ENCODE measurements around the gene SLC31A1.
"Not testable (repeated sequence)": the region's sequence is repeated elsewhere in the genome, so short reads cannot be mapped to it uniquely, and the experiment has no call there.

Gene SLC31A1

GRCh38 chr9:113267911-113268566, 46.7 kb downstream of the SLC31A1 start:
- DNase-seq: no peak

GRCh38 chr9:113269355-113269754, 48.0 kb downstream of the SLC31A1 start:
- no peak for DNase-seq

DNA sequence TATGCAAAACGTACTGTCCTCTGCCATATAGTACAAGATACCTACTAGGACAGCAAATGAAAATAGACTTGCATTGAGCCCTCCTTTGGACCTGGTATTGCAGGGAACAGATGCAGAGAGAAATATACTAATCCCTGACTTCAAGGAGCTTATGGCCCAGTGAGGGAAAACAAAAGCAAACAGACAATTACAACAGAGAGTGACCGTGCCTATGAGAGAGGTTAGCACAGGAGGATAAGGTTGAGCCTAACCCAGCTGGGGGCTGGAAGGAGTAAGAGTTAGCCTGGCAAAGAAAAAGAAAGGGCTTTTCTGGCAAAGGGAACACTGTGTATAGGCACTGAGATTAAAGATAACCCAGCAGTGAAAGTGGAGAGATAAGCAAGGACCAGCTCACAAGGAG, 48.5 kb downstream of the SLC31A1 start:
- DNase-seq: no peak

GRCh38 chr9:113274474-113275156, 53.3 kb downstream of the SLC31A1 start:
- DNase-seq: peak; percentile 58 to 64

DNA sequence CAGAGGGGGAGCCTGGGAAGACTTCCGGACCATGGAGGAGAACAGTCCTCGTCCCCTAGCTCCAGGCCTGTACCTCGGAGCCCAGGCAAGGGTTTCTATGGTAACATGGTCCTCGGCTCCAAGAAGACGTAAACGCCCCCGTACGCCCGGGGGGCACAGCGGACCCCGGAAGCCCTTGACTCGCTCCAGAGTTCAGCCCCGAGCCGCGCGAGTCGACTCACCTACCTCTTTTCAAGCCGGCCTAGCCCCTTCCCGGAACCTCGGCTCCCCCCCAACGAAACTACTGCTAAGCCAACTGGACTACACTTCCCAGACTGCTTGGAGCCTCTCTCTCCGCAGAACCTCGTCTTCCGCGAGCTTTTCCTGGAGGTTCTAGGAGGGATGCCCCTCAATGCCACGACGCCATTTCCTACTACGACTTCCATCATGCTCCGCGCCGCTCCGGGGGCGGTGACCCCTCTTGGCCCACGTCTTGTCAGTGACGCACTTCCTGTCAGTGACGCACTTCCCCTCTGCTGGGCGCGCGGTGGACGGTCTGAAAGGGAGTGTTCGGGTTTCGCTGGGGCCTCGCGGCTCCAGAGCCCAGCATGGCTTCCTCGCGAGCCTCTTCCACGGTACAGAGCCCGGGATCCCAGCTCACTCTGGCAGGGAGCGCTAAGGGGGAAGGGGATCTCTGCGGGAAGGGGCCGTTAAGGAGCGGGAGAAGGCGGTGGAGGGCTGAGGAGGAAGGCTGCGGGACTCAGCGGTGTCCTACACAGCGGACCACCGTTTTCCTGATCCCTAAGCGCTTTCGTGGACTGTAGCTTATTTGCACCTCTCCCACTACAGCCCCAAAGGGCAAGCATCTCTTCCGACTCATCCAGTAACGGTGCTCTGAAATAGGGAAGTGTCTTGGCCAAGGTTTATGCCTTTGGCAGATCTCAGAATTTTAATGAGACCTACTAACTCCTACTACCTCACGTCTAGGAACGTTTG, 54.1 kb downstream of the SLC31A1 start, which contains the start of the genes CDC26 and PRPF4:
Gene CDC26, minus strand, starts transcription at position 416 of the 975 bp plus-strand sequence. CDS start 3,065 bp downstream, outside the sequence.
Gene PRPF4, plus strand, starts transcription at position 502 of the 975 bp plus-strand sequence. Its CDS starts 86 bp downstream, at position 588.
- DNase-seq: peak; percentile 98 to 99

DNA sequence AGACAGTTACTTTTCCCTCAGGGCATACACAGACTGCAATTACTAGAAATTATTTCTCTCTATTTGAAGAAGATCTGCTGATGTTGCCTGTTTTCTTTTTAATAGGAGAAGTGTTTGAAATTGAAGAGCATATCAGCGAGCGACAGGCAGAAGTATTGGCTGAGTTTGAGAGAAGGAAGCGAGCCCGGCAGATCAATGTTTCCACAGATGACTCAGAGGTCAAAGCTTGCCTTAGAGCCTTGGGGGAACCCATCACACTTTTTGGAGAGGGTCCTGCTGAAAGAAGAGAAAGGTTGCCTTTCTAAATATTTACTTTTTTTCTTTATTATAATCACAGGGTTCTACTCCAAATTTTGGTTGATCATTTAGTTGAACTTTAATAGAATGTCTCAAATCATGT, 57.5 kb downstream of the SLC31A1 start:
- DNase-seq: no peak

- DNase-seq: no peak
Observed at GRCh38 chr9:113281356-113281755, 60.0 kb downstream of the SLC31A1 start.

- DNase-seq: no peak
Observed at GRCh38 chr9:113289091-113289490, 67.7 kb downstream of the SLC31A1 start.

- DNase-seq: no peak
Observed at GRCh38 chr9:113290052-113290607, 68.8 kb downstream of the SLC31A1 start.

DNA sequence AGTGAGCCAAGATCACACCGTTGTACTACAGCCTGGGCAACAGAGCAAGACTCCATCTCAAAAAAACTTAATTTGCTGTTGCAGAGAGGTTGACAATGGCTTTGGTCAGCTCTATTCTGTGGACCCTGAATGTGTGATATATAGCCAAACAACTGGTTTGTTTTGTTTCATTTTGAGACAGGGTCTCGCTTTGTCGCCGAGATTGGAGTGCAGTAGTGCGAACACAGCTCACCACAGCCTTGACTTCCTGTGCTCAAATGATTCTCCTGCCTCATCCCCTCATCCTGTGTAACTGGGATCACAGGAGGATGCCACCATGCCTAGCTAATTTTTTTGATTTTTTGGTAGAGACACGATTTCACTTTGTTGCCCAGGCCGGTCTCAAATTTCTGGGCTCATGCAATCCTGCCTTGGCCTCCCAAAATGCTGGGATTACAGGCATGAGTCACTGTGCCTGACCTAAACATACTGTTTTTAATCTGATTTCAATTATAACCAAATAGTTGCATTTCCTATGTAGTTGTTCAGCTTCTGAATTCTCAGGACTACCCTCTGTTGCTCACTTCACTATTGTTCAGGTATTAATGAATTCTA, 72.0 kb downstream of the SLC31A1 start:
- no peak for DNase-seq

DNA sequence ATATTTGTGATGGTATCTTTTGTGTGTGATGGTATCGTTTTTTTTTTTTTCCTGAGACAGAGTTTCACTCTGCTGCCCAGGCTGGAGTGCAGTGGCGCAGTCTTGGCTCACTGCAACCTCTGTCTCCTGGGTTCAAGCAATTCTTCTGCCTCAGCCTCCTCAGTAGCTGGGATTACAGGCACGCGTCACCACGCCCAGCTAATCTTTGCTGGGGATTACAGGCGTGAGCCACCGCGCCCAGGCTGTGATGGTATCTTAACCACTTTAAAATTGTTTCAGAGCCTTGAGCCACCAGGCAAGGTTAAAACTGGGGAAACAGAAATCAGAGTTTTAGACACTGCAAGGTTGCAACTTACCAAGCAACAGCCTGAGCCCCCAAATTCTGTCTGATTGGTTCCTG, 74.9 kb downstream of the SLC31A1 start:
- not testable (repeated sequence) for DNase-seq

- DNase-seq: no peak
Observed at GRCh38 chr9:113296796-113297558, 75.6 kb downstream of the SLC31A1 start.

GRCh38 chr9:113298311-113298710, 77.0 kb downstream of the SLC31A1 start:
- no peak for DNase-seq

- peak; percentile 9 to 43 for DNase-seq
Observed at GRCh38 chr9:113298924-113299770, 77.8 kb downstream of the SLC31A1 start.

DNA sequence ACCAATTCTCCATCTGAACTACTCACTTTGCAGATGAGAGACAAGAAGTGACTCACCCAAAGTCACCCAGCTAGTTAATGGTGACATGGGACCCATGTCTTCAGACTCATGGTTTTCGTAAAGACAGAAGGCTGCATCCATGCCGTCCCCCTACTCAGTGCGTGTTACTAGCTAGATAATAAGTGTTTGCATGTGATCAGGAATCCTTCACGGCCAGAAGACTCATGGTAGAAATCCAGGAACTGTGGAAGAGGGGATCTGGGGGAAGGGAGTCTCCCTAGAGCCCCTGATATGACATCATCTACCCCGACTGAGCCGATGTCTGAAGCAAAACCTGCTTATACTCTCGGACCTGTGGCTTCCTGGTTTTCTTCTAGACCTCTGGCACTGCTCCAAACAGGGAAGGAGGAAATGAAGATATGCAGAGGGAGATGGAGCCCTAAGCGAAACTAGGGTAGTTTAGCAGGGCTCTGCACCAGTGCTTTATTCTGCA, 78.5 kb downstream of the SLC31A1 start:
- DNase-seq: peak in 1 of 2 experiments; percentile 10

DNA sequence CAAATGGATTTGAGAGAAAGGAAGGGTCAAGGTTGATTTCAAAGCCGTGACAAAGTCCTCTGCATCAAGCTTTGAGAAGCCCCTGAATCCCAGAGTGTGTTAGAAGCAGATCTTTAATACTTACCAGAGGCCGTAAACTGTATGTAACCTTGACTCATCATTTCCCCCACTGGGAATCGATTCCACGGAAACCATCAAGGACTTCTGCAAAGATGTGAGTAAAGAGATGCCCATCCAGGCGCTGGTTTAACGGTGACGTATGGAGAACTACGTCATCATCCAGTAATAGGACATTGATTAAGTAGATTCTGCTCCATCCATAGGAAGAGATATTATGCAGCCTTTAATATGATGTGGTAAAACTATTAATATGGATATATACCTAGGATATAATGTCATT, 80.2 kb downstream of the SLC31A1 start:
- DNase-seq: no peak

GRCh38 chr9:113302792-113303418, 81.6 kb downstream of the SLC31A1 start, which contains the start of gene RNF183:
TSS of gene RNF183 (minus strand) at chr9:113303376. CDS start at chr9:113298184, 5,192 bp downstream.
- no peak for DNase-seq

- no peak for DNase-seq
Observed at GRCh38 chr9:113306566-113306965, 85.2 kb downstream of the SLC31A1 start.

- no peak for DNase-seq
Observed at GRCh38 chr9:113307396-113307975, 86.1 kb downstream of the SLC31A1 start.

Data from SHP77 (cell line).